Measurements from ENCODE around the gene TENM4.

Gene TENM4

GRCh38 chr11:79336797-79337517 lies 103.9 kb downstream of the TENM4 start:
- no peak for DNase-seq

- DNase-seq = no peak
Measured at GRCh38 chr11:79335681-79336080, 105.1 kb downstream of the TENM4 start.

- DNase-seq = no peak
Measured at GRCh38 chr11:79333355-79333754, 107.5 kb downstream of the TENM4 start.

GRCh38 chr11:79332017-79332416 lies 108.8 kb downstream of the TENM4 start:
- DNase-seq = no peak

- no peak for DNase-seq
Measured at GRCh38 chr11:79331203-79331901, 109.5 kb downstream of the TENM4 start.

GRCh38 chr11:79330651-79331050 lies 110.2 kb downstream of the TENM4 start:
- DNase-seq = no peak

- no peak for DNase-seq
Measured at GRCh38 chr11:79329561-79329960, 111.3 kb downstream of the TENM4 start.

- DNase-seq = no peak
Measured at GRCh38 chr11:79328402-79328801, 112.4 kb downstream of the TENM4 start.

GRCh38 chr11:79325851-79326250 lies 115.0 kb downstream of the TENM4 start:
- DNase-seq = no peak

GRCh38 chr11:79321263-79321662 lies 119.6 kb downstream of the TENM4 start:
- no peak for DNase-seq

GRCh38 chr11:79314906-79315689 lies 125.7 kb downstream of the TENM4 start:
- DNase-seq = no peak

GRCh38 chr11:79313530-79313913 lies 127.3 kb downstream of the TENM4 start:
- DNase-seq = no peak

- no peak for DNase-seq
Measured at GRCh38 chr11:79312617-79313529, 128.0 kb downstream of the TENM4 start.

GRCh38 chr11:79311461-79311860 lies 129.4 kb downstream of the TENM4 start:
- no peak for DNase-seq

- no peak for DNase-seq
Measured at GRCh38 chr11:79309407-79309806, 131.4 kb downstream of the TENM4 start.

- DNase-seq = no peak
Measured at GRCh38 chr11:79308429-79308828, 132.4 kb downstream of the TENM4 start.

- DNase-seq = no peak
Measured at GRCh38 chr11:79304599-79305212, 136.1 kb downstream of the TENM4 start.

GRCh38 chr11:79296141-79296540 lies 144.7 kb downstream of the TENM4 start:
- DNase-seq = no peak

GRCh38 chr11:79294845-79295731 lies 145.7 kb downstream of the TENM4 start:
- no peak for DNase-seq

- DNase-seq = no peak
Measured at GRCh38 chr11:79291948-79292347, 148.9 kb downstream of the TENM4 start.

GRCh38 chr11:79290761-79291160 lies 150.1 kb downstream of the TENM4 start:
- no peak for DNase-seq
